PC-9 (cell line): ENCODE data around the gene KLK13. TPM values are rescaled to one million over a fixed set of nuclear protein-coding genes. Genes with fewer than 3 reads are reported as not detected.

Source experiments
- BruUV-seq: library from RNA; stranded (reverse); fragments of 400-500 nt; replicated peaks from 2 replicates; lab custom pipeline; 2021; lab: Mats Ljungman, UMichigan
- CTCF ChIA-PET: fragments of 300-600 bp; sonication (Branson Sonifier 250); formaldehyde crosslinking; loops from one replicate; lab custom pipeline; 2022; ENCODE audit warnings: antibody characterized with exemption; lab: Charles Lee
- POLR2A ChIA-PET: fragments of 300-600 bp; sonication (Branson Sonifier 250); formaldehyde crosslinking; loops from one replicate; lab custom pipeline; 2022; ENCODE audit warnings: antibody characterized with exemption; ENCODE audit not compliant: unreplicated experiment; lab: Charles Lee
- DNase-seq, 2 experiments: peaks; one replicate each; pipeline versions ENCODE4 v3.0.0 to v3.0.0-alpha.2; 2015 to 2022; ENCODE audit warnings: mixed read lengths in 1 of 2
- H2AFZ ChIP-seq: fragments of 200-600 bp; sonication (generic); 2 replicates; pipeline ENCODE4 v1.8.1; 2017; ENCODE audit warnings: antibody characterized with exemption
- H3F3A ChIP-seq: fragments of 200-600 bp; sonication (generic); 2 replicates; pipeline ENCODE4 v1.8.1; 2017; ENCODE audit warnings: antibody characterized with exemption, mild to moderate bottlenecking, low read depth; ENCODE audit not compliant: insufficient read depth
- H3K27ac ChIP-seq: fragments of 200-600 bp; sonication (generic); 2 replicates; pipeline ENCODE4 v1.6.1; 2016; ENCODE audit warnings: mixed run types
- H3K27me3 ChIP-seq: fragments of 200-600 bp; sonication (generic); 2 replicates; pipeline ENCODE4 v1.6.1; 2016; ENCODE audit warnings: low read depth, mixed run types; ENCODE audit not compliant: insufficient read depth
- H3K36me3 ChIP-seq: fragments of 200-600 bp; sonication (generic); 2 replicates; pipeline ENCODE4 v1.6.1; 2016; ENCODE audit warnings: low read depth, mixed run types
- H3K4me1 ChIP-seq: fragments of 200-600 bp; sonication (generic); replicated peaks from 2 replicates; pipeline ENCODE4 v1.6.1; 2016; ENCODE audit warnings: mixed run types; ENCODE audit not compliant: insufficient read depth
- H3K4me2 ChIP-seq: fragments of 200-600 bp; sonication (generic); 2 replicates; pipeline ENCODE4 v1.6.1; 2017; ENCODE audit warnings: mixed run types
- H3K4me3 ChIP-seq: fragments of 200-600 bp; sonication (generic); 2 replicates; pipeline ENCODE4 v1.6.1; 2016; ENCODE audit warnings: mixed run types
- H3K79me2 ChIP-seq: fragments of 200-600 bp; sonication (generic); 2 replicates; pipeline ENCODE4 v1.6.1; 2017; ENCODE audit warnings: low read depth, mixed run types
- H3K9me2 ChIP-seq: fragments of 200-600 bp; sonication (generic); 2 replicates; pipeline ENCODE4 v1.8.1; 2017; ENCODE audit warnings: mild to moderate bottlenecking; ENCODE audit not compliant: insufficient read depth
- H3K9me3 ChIP-seq: fragments of 200-600 bp; sonication (generic); 2 replicates; pipeline ENCODE4 v1.8.1; 2016; ENCODE audit warnings: low read depth; ENCODE audit not compliant: insufficient read depth
- H4K20me1 ChIP-seq: fragments of 200-600 bp; sonication (generic); 2 replicates; pipeline ENCODE4 v1.8.1; 2017; ENCODE audit not compliant: insufficient read depth
- EZH2 ChIP-seq: fragments of 200-600 bp; sonication (generic); IDR thresholded peaks from 2 replicates; pipeline ENCODE4 v1.8.0; 2017; ENCODE audit warnings: antibody characterized with exemption, low read depth
- intact Hi-C: fragments of 100-400 bp; cut with micrococcal nuclease; formaldehyde crosslinking; loops from one replicate; pipeline ENCODE4 v1.10.0; 2022; ENCODE audit not compliant: unreplicated experiment
- total RNA-seq: library from RNA; stranded (reverse); gene quantifications from 2 replicates; pipeline ENCODE4 v1.2.3, GENCODE V29; 2021
- TF ChIP-seq, protein P1 (sequence below): fragments of 200-600 bp; sonication (generic); conservative IDR thresholded peaks from 2 replicates; pipeline ENCODE4 v1.6.1; 2017; ENCODE audit warnings: mixed run types, antibody characterized with exemption, mild to moderate bottlenecking, moderate library complexity

The KLK13 gene
- total RNA-seq, 1 experiment from 2014 or later = not detected

DNA sequence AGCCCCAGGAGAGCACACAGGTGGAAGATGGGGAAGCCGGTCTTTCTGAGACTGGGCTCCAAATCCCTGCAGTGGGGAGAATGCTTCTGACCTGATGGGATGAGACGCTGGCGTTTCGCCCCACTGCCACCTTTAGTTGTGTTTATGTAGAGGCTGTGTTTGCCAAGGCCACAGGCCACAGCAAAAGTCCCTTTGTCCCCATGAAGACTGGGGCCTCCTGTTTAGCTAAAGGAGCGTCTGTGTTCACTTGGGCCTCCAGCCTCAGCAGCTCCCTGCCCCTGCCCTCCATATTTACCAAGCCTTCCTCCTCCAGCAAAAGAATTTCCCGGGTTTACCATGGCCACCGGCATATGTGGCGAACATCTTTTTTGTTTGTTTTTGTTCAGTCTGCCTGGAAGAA lies 28.2 kb upstream of the KLK13 start:
- intact Hi-C loops = no loop called here
- no peak for TF ChIP-seq EZH2
- TF ChIP-seq, protein P1, sequence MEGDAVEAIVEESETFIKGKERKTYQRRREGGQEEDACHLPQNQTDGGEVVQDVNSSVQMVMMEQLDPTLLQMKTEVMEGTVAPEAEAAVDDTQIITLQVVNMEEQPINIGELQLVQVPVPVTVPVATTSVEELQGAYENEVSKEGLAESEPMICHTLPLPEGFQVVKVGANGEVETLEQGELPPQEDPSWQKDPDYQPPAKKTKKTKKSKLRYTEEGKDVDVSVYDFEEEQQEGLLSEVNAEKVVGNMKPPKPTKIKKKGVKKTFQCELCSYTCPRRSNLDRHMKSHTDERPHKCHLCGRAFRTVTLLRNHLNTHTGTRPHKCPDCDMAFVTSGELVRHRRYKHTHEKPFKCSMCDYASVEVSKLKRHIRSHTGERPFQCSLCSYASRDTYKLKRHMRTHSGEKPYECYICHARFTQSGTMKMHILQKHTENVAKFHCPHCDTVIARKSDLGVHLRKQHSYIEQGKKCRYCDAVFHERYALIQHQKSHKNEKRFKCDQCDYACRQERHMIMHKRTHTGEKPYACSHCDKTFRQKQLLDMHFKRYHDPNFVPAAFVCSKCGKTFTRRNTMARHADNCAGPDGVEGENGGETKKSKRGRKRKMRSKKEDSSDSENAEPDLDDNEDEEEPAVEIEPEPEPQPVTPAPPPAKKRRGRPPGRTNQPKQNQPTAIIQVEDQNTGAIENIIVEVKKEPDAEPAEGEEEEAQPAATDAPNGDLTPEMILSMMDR = no peak
- Histone ChIP-seq H3K36me3 (no peaks in the 10 kb centered on the region), H3K9me3 (no peaks in the 10 kb centered on the region), H3K27ac (no peak overlapping the region), H3K4me1 (0 out of 2 replicates have a peak, but pooled peaks cover 7% of the 10 kb centered on the region), H4K20me1 (peaks cover 23% of the 10 kb centered on the region), H2AFZ (no peak overlapping the region), H3K4me3 (no peak overlapping the region), H3F3A (peaks cover 31% of the 10 kb centered on the region), H3K79me2 (no peaks in the 10 kb centered on the region), H3K4me2 (no peak overlapping the region), H3K27me3 (no peaks in the 10 kb centered on the region), H3K9me2 (no peaks in the 10 kb centered on the region)
- DNase-seq = peak in 1 of 2 experiments; percentile 19
- CTCF ChIA-PET = no interaction called here
- no TSS peak for BruUV-seq
- POLR2A ChIA-PET = no interaction called here

- no peak overlapping the region for H3K4me3 ChIP-seq
- H3K4me2 ChIP-seq = no peak overlapping the region
- H3F3A ChIP-seq = peaks cover 27% of the 10 kb centered on the region
- ChIA-PET CTCF (interaction anchor here (0.8 kb wide), 1 partner anchor 74 kb away, joined by 3 read pairs; no protein-coding TSS in a partner anchor), POLR2A (no interaction called here)
- H3K27ac ChIP-seq = no peak overlapping the region
- peaks cover 21% of the 10 kb centered on the region for H4K20me1 ChIP-seq
- H3K36me3 ChIP-seq = no peaks in the 10 kb centered on the region
- no TSS peak for BruUV-seq
- intact Hi-C loops = no loop called here
- H3K9me2 ChIP-seq = no peaks in the 10 kb centered on the region
- H3K79me2 ChIP-seq = no peaks in the 10 kb centered on the region
- DNase-seq = no peak
- no peak overlapping the region for H2AFZ ChIP-seq
- H3K9me3 ChIP-seq = no peaks in the 10 kb centered on the region
- no peaks in the 10 kb centered on the region for H3K27me3 ChIP-seq
- 0 out of 2 replicates have a peak, but pooled peaks cover 7% of the 10 kb centered on the region for H3K4me1 ChIP-seq
- TF ChIP-seq, protein P1 = no peak
- TF ChIP-seq EZH2 = no peak
Observed at GRCh38 chr19:51091895-51092873, 27.3 kb upstream of the KLK13 start.

- H2AFZ ChIP-seq = no peak overlapping the region
- TF ChIP-seq, protein P1 = no peak
- TF ChIP-seq EZH2 = no peak
- H3F3A ChIP-seq = peaks cover 18% of the 10 kb centered on the region
- 0 out of 2 replicates have a peak, but pooled peaks cover 7% of the 10 kb centered on the region for H3K4me1 ChIP-seq
- POLR2A ChIA-PET = no interaction called here
- CTCF ChIA-PET = no interaction called here
- no peaks in the 10 kb centered on the region for H3K79me2 ChIP-seq
- H3K36me3 ChIP-seq = no peaks in the 10 kb centered on the region
- H3K27ac ChIP-seq = no peak overlapping the region
- no peaks in the 10 kb centered on the region for H3K27me3 ChIP-seq
- H4K20me1 ChIP-seq = peaks cover 16% of the 10 kb centered on the region
- H3K4me3 ChIP-seq = no peak overlapping the region
- no TSS peak for BruUV-seq
- H3K9me3 ChIP-seq = no peaks in the 10 kb centered on the region
- H3K9me2 ChIP-seq = no peaks in the 10 kb centered on the region
- DNase-seq = no peak
- no peak overlapping the region for H3K4me2 ChIP-seq
- intact Hi-C loops = no loop called here
Observed at GRCh38 chr19:51091126-51091525, 26.2 kb upstream of the KLK13 start.
